ENCODE results near the gene PROKR1. TPM values are rescaled to one million over a fixed set of nuclear protein-coding genes. Genes with fewer than 3 reads are reported as not detected.

Gene PROKR1
- total RNA-seq, 1 donor from 2014 or later = 0.41 TPM

- no peak for TF ChIP-seq CTCF (conservative IDR thresholded peaks at IDR 0.05)
- Mint-ChIP-seq H3K4me1 (ENCODE audit: unreplicated experiment) (no peaks in the 10 kb centered on the region), H3K4me3 (no peak overlapping the region), H3K27me3 (no peaks in the 10 kb centered on the region), H3K27ac (no peak overlapping the region), H3K36me3 (no peaks in the 10 kb centered on the region), H3K9me3 (peaks cover 4% of the 10 kb centered on the region)
- DNase-seq (ENCODE audit: extremely low spot score, unreplicated experiment) = no peak
Observed at GRCh38 chr2:68604077-68604476, 39.3 kb upstream of the PROKR1 start.

- Mint-ChIP-seq H3K4me3 (no peak overlapping the region), H3K36me3 (no peaks in the 10 kb centered on the region), H3K27me3 (no peaks in the 10 kb centered on the region), H3K9me3 (peaks cover 8% of the 10 kb centered on the region), H3K27ac (no peak overlapping the region), H3K4me1 (ENCODE audit: unreplicated experiment) (no peaks in the 10 kb centered on the region)
- DNase-seq (ENCODE audit: extremely low spot score, unreplicated experiment) = no peak
- TF ChIP-seq CTCF (conservative IDR thresholded peaks at IDR 0.05) = no peak
Observed at GRCh38 chr2:68605939-68606338, 37.4 kb upstream of the PROKR1 start.

- H3K4me3 Mint-ChIP-seq = no peak overlapping the region
- H3K4me1 Mint-ChIP-seq (ENCODE audit: unreplicated experiment) = no peaks in the 10 kb centered on the region
- H3K9me3 Mint-ChIP-seq = peaks cover 5% of the 10 kb centered on the region
- H3K36me3 Mint-ChIP-seq = no peaks in the 10 kb centered on the region
- no peak for DNase-seq (ENCODE audit: extremely low spot score, unreplicated experiment)
- H3K27me3 Mint-ChIP-seq = no peaks in the 10 kb centered on the region
- no peak overlapping the region for H3K27ac Mint-ChIP-seq
- TF ChIP-seq CTCF (conservative IDR thresholded peaks at IDR 0.05) = no peak
Observed at GRCh38 chr2:68606759-68607158, 36.6 kb upstream of the PROKR1 start.

GRCh38 chr2:68607837-68608236 lies 35.5 kb upstream of the PROKR1 start:
- no peaks in the 10 kb centered on the region for H3K4me1 Mint-ChIP-seq (ENCODE audit: unreplicated experiment)
- TF ChIP-seq CTCF (conservative IDR thresholded peaks at IDR 0.05) = no peak
- no peak overlapping the region for H3K4me3 Mint-ChIP-seq
- DNase-seq (ENCODE audit: extremely low spot score, unreplicated experiment) = no peak
- no peaks in the 10 kb centered on the region for H3K36me3 Mint-ChIP-seq
- peaks cover 9% of the 10 kb centered on the region for H3K9me3 Mint-ChIP-seq
- H3K27ac Mint-ChIP-seq = no peak overlapping the region
- H3K27me3 Mint-ChIP-seq = no peaks in the 10 kb centered on the region

GRCh38 chr2:68612765-68613519 lies 30.4 kb upstream of the PROKR1 start:
- Mint-ChIP-seq H3K36me3 (no peaks in the 10 kb centered on the region), H3K27me3 (no peaks in the 10 kb centered on the region), H3K9me3 (peaks cover 9% of the 10 kb centered on the region), H3K4me3 (no peak overlapping the region), H3K4me1 (ENCODE audit: unreplicated experiment) (no peaks in the 10 kb centered on the region), H3K27ac (no peak overlapping the region)
- no peak for TF ChIP-seq CTCF (conservative IDR thresholded peaks at IDR 0.05)
- no peak for DNase-seq (ENCODE audit: extremely low spot score, unreplicated experiment)

Measured in type B pancreatic cell (in vitro differentiated cells).